Hepatocyte (in vitro differentiated cells): ENCODE measurements around the gene SGMS1. TPM values are rescaled to one million over a fixed set of nuclear protein-coding genes. Genes with fewer than 3 reads are reported as not detected.

Experiments
- DNase-seq: peaks from one replicate; pipeline ENCODE4 v3.0.0-alpha.2; 2016; ENCODE audit warnings: low spot score
- H2AFZ ChIP-seq: fragments of 200-600 bp; sonication (generic); 2 replicates; pipeline ENCODE4 v1.6.0; 2016; ENCODE audit warnings: antibody characterized with exemption, mild to moderate bottlenecking
- H3K27ac ChIP-seq: fragments of 200-600 bp; sonication (generic); 2 replicates; pipeline ENCODE4 v1.5.1; 2016; ENCODE audit warnings: mild to moderate bottlenecking
- H3K27me3 ChIP-seq: fragments of 200-600 bp; sonication (generic); 2 replicates; pipeline ENCODE4 v1.6.1; 2016
- H3K36me3 ChIP-seq: fragments of 200-600 bp; sonication (generic); replicated peaks from 2 replicates; pipeline ENCODE4 v1.5.1; 2016; ENCODE audit warnings: low read depth; ENCODE audit not compliant: insufficient read depth
- H3K4me1 ChIP-seq: fragments of 200-600 bp; sonication (generic); 2 replicates; pipeline ENCODE4 v1.5.1; 2016; ENCODE audit warnings: mild to moderate bottlenecking, moderate library complexity; ENCODE audit not compliant: insufficient read depth
- H3K4me2 ChIP-seq: fragments of 200-600 bp; sonication (generic); 2 replicates; pipeline ENCODE4 v1.6.0; 2016
- H3K4me3 ChIP-seq: fragments of 200-600 bp; sonication (generic); 2 replicates; pipeline ENCODE4 v1.5.1; 2016; ENCODE audit warnings: mild to moderate bottlenecking
- H3K79me2 ChIP-seq: fragments of 200-600 bp; sonication (generic); 2 replicates; pipeline ENCODE4 v1.6.0; 2017; ENCODE audit warnings: mild to moderate bottlenecking
- H3K9me2 ChIP-seq: fragments of 200-600 bp; sonication (generic); replicated peaks from 2 replicates; pipeline ENCODE4 v1.6.0; 2017; ENCODE audit warnings: mild to moderate bottlenecking; ENCODE audit not compliant: insufficient read depth
- H3K9me3 ChIP-seq: fragments of 200-600 bp; sonication (generic); 2 replicates; pipeline ENCODE4 v1.5.1; 2016; ENCODE audit warnings: low read depth, mild to moderate bottlenecking
- H4K20me1 ChIP-seq: fragments of 200-600 bp; sonication (generic); 2 replicates; pipeline ENCODE4 v1.6.0; 2016; ENCODE audit warnings: mild to moderate bottlenecking; ENCODE audit not compliant: insufficient read depth, poor library complexity, severe bottlenecking
- EZH2 ChIP-seq: fragments of 200-600 bp; sonication (generic); IDR thresholded peaks from 2 replicates; pipeline ENCODE4 v1.6.1; 2016; ENCODE audit warnings: antibody characterized with exemption, mild to moderate bottlenecking, borderline replicate concordance
- EZH2phosphoT487 ChIP-seq: fragments of 200-600 bp; sonication (generic); IDR thresholded peaks from one replicate; pipeline ENCODE4 v1.6.1; 2018; ENCODE audit warnings: antibody characterized with exemption, mild to moderate bottlenecking, low read depth, moderate library complexity; ENCODE audit not compliant: unreplicated experiment, severe bottlenecking
- whole genome bisulfite sequencing: methylation state at CpG from one replicate; pipeline ENCODE4 v1.1.6; 2016; ENCODE audit warnings: low lambda C conversion rate; ENCODE audit errors: missing lambda C conversion rate; 5-methylcytosine and 5-hydroxymethylcytosine counted together
- polyA plus RNA-seq: library from polyadenylated mRNA; unstranded; fragments of >200 nt; fragmentation: Nextera tagmentation; extraction: Ambion mirVana; gene quantifications from 2 replicates; pipeline ENCODE4 v1.2.1, GENCODE V29; 2016
- total RNA-seq: library from RNA; depleted of rRNA; stranded (reverse); fragments of >200 nt; gene quantifications from 2 replicates; pipeline ENCODE4 v1.2.3, GENCODE V29; 2014
- TF ChIP-seq, protein P1 (sequence below): fragments of 200-600 bp; sonication (generic); IDR thresholded peaks from 2 replicates; pipeline ENCODE4 v1.5.1; 2016; ENCODE audit warnings: antibody characterized with exemption, mild to moderate bottlenecking; ENCODE audit not compliant: poor library complexity

SGMS1 gene
- total and polyA plus RNA-seq, 2 experiments from 2014 or later: 28.1 to 87.8 TPM

- TF ChIP-seq, protein P1, sequence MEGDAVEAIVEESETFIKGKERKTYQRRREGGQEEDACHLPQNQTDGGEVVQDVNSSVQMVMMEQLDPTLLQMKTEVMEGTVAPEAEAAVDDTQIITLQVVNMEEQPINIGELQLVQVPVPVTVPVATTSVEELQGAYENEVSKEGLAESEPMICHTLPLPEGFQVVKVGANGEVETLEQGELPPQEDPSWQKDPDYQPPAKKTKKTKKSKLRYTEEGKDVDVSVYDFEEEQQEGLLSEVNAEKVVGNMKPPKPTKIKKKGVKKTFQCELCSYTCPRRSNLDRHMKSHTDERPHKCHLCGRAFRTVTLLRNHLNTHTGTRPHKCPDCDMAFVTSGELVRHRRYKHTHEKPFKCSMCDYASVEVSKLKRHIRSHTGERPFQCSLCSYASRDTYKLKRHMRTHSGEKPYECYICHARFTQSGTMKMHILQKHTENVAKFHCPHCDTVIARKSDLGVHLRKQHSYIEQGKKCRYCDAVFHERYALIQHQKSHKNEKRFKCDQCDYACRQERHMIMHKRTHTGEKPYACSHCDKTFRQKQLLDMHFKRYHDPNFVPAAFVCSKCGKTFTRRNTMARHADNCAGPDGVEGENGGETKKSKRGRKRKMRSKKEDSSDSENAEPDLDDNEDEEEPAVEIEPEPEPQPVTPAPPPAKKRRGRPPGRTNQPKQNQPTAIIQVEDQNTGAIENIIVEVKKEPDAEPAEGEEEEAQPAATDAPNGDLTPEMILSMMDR: no peak
- TF ChIP-seq EZH2 (no peak), EZH2phosphoT487 (no peak)
- H3K36me3 ChIP-seq: no peaks in the 10 kb centered on the region
- H4K20me1 ChIP-seq: no peaks in the 10 kb centered on the region
- no peak overlapping the region for H3K4me3 ChIP-seq
- no peak overlapping the region for H3K4me2 ChIP-seq
- H2AFZ ChIP-seq: no peak overlapping the region
- DNase-seq: no peak
- H3K9me2 ChIP-seq: no peaks in the 10 kb centered on the region
- H3K27ac ChIP-seq: no peak overlapping the region
- no peaks in the 10 kb centered on the region for H3K9me3 ChIP-seq
- 97% methylated on average over 1 of the region's 1 CpG for WGBS
- H3K79me2 ChIP-seq: no peaks in the 10 kb centered on the region
- H3K4me1 ChIP-seq: no peaks in the 10 kb centered on the region
- H3K27me3 ChIP-seq: no peaks in the 10 kb centered on the region
Measured at GRCh38 chr10:50627443-50627842, 3.7 kb upstream of the SGMS1 start.

GRCh38 chr10:50625649-50626132, 1.9 kb upstream of the SGMS1 start:
- 2% methylated on average over 6 of the region's 6 CpGs for WGBS
- peak overlapping the region; percentile 97 for H2AFZ ChIP-seq
- peak overlapping the region; percentile 76 for H3K4me3 ChIP-seq
- no peaks in the 10 kb centered on the region for H4K20me1 ChIP-seq
- no peaks in the 10 kb centered on the region for H3K36me3 ChIP-seq
- peak overlapping the region; percentile 99 for H3K27ac ChIP-seq
- H3K4me2 ChIP-seq: peak overlapping the region; percentile 82
- no peaks in the 10 kb centered on the region for H3K9me3 ChIP-seq
- TF ChIP-seq EZH2: no peak
- TF ChIP-seq, protein P1: no peak
- TF ChIP-seq EZH2phosphoT487: no peak
- no peaks in the 10 kb centered on the region for H3K27me3 ChIP-seq
- peaks cover 11% of the 10 kb centered on the region for H3K79me2 ChIP-seq
- no peaks in the 10 kb centered on the region for H3K9me2 ChIP-seq
- H3K4me1 ChIP-seq: peaks cover 11% of the 10 kb centered on the region
- peak; percentile 27 for DNase-seq

GRCh38 chr10:50624866-50625501, 1.2 kb upstream of the SGMS1 start:
- DNase-seq: peak; percentile 92
- H3K9me3 ChIP-seq: no peaks in the 10 kb centered on the region
- WGBS: 2% methylated on average over 34 of the region's 58 CpGs
- peaks cover 18% of the 10 kb centered on the region for H3K79me2 ChIP-seq
- H3K27me3 ChIP-seq: no peaks in the 10 kb centered on the region
- peaks cover 6% of the 10 kb centered on the region for H4K20me1 ChIP-seq
- H3K9me2 ChIP-seq: no peaks in the 10 kb centered on the region
- peak overlapping the region; percentile 97 for H2AFZ ChIP-seq
- H3K4me2 ChIP-seq: peak overlapping the region; percentile 82
- no peaks in the 10 kb centered on the region for H3K36me3 ChIP-seq
- H3K4me1 ChIP-seq: peaks cover 14% of the 10 kb centered on the region
- H3K27ac ChIP-seq: peak overlapping the region; percentile 99
- TF ChIP-seq, protein P1: peak; percentile 47
- TF ChIP-seq EZH2phosphoT487: no peak
- peak overlapping the region; percentile 76 for H3K4me3 ChIP-seq
